Activated CD8-positive, alpha-beta memory T cell treated with anti-CD3 and anti-CD28 coated beads for 1 hour (primary cell): ENCODE measurements around the gene WWC1.
"Not testable (repeated sequence)": the region's sequence is repeated elsewhere in the genome, so short reads cannot be mapped to it uniquely, and the experiment has no call there.

Experiments used
- DNase-seq, 2 donors: peaks; one replicate each; pipeline ENCODE4 v3.0.0-alpha.2; 2020; ENCODE audit warnings: low read depth in 1 of 2; ENCODE audit errors: extremely low read depth in 1 of 2

WWC1 gene

DNA sequence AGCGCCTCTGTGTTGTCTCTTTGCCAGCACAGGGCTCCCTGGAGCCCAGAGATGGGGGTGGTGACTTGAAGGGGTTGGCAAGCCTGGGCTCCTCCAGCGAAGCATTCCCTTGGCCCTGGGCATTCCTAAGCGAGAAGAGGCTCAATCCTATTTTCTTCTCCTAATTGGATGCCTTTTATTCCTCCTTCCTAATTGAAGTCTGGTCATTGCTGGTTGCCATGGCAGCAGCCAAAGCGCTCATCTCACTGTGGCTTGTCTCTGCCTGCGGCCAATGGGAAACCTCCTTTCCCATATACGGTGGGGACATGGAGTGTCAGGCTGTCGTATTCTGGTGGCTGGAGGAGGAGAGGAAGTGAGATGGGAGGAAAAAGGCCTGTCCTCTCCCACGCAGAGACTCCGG lies 142.6 kb downstream of the WWC1 start:
- DNase-seq, result no peak

DNA sequence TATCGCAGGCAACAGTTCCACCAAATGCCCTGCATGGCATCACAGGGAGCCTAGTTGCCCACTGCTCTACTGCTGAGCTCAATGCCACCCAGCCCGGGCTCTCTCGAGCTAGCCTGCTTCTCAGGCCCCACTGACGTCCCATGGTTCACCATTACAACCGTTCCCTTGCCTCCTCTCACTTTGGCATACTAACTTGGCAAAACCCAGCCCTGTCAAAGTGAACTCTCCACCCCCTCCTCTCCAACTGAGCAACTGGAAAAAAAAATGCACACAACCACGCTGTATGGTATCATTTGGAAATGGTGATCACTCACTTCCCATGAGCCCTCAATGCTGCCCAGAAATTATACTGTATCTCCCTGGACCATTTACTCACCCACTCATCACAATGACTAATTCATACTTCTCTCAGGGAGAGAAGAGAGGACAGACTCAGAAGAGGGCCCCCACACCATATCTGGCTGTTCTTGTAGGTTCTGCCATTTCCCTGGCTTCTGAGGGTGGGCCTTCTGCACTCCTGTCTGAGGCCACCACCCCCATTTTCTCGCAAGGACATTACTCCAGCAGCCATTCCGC lies 143.4 kb downstream of the WWC1 start:
- DNase-seq, result no peak

- not testable (repeated sequence) for DNase-seq
Observed at GRCh38 chr5:168435340-168435739, 143.9 kb downstream of the WWC1 start.

DNA sequence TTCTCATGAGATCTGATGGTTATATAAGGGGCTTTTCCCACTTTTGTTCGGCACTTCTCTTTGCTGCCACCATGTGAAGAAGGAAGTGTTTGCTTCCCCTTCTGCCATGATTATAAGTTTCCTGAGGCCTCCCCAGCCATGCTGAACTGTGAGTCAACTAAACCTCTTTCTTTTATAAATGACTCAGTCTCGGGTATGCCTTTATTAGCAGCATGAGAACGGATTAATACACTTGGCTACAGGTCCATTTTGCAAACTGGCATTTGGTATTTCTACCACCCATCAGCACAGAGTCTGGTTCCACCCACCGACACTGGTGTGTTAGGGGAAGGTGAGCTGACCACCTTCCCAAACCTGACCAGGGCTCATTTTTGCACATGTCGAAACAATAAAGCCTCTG lies 146.9 kb downstream of the WWC1 start:
- no peak for DNase-seq

- DNase-seq, result no peak
Observed at GRCh38 chr5:168443533-168443932, 152.1 kb downstream of the WWC1 start.

DNA sequence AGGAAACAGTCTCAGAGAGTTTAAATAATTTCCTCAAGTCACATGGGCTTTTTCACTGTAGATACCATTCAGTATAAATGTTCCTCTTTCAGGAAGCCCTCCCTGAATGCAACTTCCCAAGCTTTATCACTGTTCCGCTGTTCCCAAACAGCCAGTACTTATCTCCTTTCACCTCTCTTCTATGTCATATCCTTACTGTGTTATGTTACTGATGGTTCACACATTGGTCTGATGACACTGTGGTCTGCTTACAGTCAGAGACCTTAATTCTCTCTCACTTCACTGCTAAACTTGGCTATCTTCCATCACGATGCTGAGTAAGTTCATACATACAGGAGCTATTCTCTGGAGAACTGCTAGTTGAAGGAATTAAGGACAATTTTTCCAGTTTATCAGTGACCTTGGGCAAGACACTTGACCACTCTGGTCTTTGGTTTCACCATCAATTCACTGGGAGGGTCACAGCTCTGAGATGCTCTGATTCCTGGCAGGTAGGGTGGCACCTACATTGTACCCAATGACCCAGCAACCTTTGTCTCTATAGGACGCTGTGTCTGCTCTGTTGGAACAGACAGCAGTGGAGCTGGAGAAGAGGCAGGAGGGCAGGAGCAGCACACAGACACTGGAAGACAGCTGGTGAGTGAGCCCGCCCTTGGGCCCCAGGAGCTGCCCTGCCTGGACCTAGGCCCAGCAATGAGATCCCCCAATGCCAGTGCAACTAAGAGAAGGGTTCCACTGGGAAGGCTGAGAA lies 152.7 kb downstream of the WWC1 start:
- DNase-seq, result no peak

GRCh38 chr5:168446983-168447619 lies 155.7 kb downstream of the WWC1 start:
- DNase-seq, result no peak

DNA sequence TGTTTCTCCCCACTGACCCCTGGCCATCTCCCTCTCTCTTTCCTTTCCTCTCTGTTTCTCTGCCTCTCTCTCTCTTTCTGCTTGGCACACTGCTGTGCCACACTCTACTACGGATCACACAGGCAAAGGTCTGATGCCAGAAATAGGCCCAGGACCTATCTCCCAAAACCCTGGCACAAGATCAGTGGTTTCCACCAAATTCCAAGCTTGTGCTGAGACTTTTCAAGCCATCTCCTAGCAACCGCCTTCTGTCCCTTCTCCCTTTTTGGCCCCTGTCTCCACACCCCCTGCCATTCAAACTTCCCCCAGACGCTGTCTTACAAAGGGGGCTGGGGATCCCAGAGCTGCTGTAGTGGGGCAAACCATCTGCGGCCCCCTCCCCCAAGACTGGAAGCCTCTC lies 156.4 kb downstream of the WWC1 start:
- no peak for DNase-seq

DNA sequence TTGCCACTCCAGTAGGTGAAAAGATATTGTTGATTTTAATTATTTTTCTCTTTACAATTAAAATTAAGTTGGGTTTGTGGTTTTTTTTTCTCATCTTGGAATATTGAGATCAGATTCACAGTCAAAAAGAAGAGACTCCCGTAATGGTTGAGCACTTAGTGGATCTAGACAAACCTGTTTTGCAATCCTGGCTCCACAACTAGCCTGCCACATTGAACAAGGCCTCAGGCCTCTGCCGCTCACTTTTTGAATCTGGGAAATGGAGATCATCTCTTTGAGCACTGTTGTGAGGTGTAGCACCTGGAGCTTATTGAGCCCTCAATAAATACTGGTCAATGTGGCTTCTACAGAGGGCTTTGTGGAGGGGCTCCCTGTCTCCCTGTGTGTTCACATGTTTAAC lies 157.7 kb downstream of the WWC1 start:
- no peak for DNase-seq

GRCh38 chr5:168451565-168451964 lies 160.1 kb downstream of the WWC1 start:
- DNase-seq, result no peak

DNA sequence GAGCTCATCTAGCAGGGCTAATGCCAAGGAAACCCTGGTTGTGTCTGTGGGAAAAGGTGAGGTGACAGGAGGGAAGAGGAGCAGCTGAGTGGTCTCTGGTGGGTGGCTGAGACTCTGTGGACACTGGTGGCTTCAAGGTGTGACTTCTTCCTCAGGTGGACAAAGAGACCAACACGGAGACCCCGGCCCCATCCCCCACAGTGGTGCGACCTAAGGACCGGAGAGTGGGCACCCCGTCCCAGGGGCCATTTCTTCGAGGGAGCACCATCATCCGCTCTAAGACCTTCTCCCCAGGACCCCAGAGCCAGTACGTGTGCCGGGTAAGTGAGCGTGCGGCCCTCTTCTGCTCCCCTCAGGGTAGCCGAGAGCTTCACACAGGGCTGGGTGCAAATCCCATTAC lies 163.8 kb downstream of the WWC1 start:
- DNase-seq, result no peak

DNA sequence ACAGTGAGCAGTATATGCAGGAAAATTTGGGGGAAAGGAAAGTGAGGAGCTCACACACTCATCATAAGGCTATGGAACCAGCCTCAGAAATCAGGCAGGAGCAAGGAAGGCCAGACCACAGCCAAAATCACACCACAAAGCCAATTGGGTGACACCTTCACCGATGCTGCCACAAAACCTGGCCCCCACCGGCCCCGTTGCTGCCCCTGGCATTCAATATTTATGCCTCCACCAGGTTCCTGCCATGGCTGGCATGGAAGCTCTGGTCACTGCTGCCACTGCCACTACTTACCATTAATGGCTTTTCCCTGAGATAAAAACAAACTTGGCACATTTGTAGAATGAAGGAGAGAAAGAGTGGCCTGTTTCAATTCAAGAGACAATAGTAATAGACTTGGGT lies 166.1 kb downstream of the WWC1 start:
- no peak for DNase-seq

DNA sequence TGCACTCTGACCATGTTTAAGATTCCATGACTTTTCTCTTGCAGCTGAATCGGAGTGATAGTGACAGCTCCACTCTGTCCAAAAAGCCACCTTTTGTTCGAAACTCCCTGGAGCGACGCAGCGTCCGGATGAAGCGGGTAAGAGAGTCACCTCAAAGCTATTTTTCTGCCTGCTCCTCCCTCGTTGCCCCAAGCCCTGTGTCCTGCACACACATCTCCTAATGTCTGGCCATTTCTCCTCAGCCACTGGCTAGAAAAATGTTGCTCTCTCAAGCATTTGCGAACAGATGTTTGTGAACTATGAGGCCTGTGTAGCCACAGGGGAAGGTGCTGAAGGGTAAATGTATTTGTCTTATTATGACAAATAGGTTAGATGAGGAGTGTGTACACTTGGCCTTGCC lies 169.2 kb downstream of the WWC1 start:
- no peak for DNase-seq

DNA sequence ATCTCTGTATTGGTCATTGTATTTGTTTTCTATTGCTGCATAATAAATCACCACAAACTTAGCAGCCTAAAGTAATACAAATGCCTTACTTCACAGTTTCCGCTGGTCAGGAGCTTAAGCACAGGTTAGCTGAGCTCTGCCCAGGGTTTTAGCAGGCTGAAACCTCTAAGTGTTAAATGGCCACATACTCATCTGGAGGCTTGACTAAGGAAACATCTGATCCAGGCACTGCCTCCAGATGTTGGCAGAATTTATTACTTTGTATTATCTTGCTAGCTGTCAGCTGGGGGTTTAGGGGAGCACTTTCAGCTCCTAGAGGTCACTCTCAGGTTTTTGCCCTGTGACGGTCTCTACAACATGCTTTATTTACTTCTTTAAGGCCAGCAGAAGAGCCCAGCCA lies 171.6 kb downstream of the WWC1 start:
- no peak for DNase-seq

DNA sequence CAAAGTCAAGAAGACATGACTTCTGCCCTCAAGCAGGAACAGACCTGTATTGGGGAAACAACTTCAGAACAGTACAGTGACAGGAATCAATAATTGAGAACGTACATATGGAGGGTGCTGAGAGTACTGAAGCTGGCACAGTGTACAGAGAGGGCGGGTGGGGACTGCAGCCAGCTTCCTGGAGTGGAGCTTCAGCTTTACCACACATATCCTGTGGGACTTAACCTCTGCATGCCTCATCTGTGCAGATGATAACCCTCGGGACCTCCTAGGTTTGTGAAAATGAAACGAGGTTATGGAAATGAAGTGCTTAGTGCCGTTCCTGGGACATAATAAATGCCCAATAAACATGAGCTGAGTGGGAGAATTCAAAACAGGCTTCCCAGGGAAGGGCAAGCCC lies 172.8 kb downstream of the WWC1 start:
- DNase-seq, result no peak

GRCh38 chr5:168464641-168465040 lies 173.2 kb downstream of the WWC1 start:
- DNase-seq, result no peak

GRCh38 chr5:168467755-168468330 lies 176.4 kb downstream of the WWC1 start:
- DNase-seq, result no peak

DNA sequence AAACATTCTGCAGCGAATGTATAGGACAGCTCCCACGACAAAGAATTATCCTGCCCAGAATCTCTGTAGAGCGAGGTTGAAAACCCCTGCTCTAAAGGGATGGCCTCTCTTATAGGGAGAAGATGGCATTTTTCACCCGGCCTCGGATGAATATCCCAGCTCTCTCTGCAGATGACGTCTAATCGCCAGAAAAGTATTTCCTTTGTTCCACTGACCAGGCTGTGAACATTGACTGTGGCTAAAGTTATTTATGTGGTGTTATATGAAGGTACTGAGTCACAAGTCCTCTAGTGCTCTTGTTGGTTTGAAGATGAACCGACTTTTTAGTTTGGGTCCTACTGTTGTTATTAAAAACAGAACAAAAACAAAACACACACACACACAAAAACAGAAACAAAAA lies 177.4 kb downstream of the WWC1 start:
- no peak for DNase-seq

GRCh38 chr5:168469816-168470215 lies 178.4 kb downstream of the WWC1 start:
- no peak for DNase-seq

GRCh38 chr5:168471785-168472184 lies 180.3 kb downstream of the WWC1 start:
- DNase-seq, result no peak

DNA sequence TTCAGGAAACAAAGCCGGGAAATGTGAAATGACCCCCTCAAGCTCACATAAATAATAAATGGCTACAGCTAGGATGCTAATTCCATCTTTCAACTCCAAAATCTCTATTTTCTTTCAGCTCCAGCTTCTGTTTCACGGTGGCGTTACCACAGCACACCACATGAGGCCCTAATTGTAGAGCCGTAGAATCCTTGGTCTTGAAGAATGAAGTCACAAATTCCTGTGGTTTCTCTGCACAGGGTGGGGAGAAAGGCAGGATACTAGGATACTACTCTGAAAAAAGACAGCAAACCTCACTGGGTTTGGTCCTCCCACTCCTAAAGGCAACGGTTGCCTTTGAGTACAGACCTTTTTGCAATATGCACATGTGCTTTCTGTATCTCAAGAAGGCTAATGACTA lies 180.9 kb downstream of the WWC1 start:
- no peak for DNase-seq

GRCh38 chr5:168474319-168474718 lies 182.9 kb downstream of the WWC1 start:
- DNase-seq, result no peak
